ENCODE results near the gene EFCAB9.

The EFCAB9 gene
- long read RNA-seq, partial matches to known transcripts: 1 of 5 reads
- long read RNA-seq, other reads (novel, unspliced or antisense): 4 of 5 reads

DNA sequence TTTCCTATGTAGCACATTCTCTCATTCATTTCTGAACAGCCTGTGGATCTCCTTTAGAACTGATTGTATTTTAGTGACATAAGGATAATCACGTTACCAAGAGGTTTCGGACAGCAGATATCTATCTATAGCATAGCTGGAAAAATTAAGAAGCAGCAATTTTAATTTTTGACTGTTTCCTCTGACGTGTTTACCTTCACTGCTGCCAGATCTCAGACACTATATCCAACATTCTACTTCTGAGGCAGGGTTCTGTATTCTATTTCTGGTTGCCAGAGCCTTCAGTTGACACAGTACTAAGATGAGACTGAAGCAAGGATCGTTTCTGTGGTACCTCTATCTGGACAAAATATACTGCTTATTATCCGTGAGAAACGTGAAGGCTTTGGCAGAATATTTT is at the start of gene EFCAB9:
Gene EFCAB9, plus strand, starts transcription at position 301 of the 400 bp plus-strand sequence. Its CDS starts 1 bp downstream, at position 302.
- no peak within 1 kb of the TSS for H3K4me3 ChIP-seq (replicated peaks; ENCODE audit: insufficient read depth, low read length)

GRCh38 chr5:172144291-172144815 is 49.6 kb upstream of the EFCAB9 start:
- no peaks in the 10 kb centered on the region for H3K27me3 ChIP-seq (ENCODE audit: insufficient read depth, poor library complexity, severe bottlenecking)
- H3K4me3 ChIP-seq (replicated peaks; ENCODE audit: insufficient read depth, low read length): no peak overlapping the region
- H3K27ac ChIP-seq (replicated peaks): no peak overlapping the region
- DNase-seq (ENCODE audit: low read depth in 1 of 2, low spot score in 1 of 2): no peak
- TF ChIP-seq SPI1 (IDR thresholded peaks at IDR 0.05; ENCODE audit: borderline replicate concordance, low read depth) (no peak), POLR2AphosphoS5 (IDR thresholded peaks at IDR 0.05; ENCODE audit: low read depth) (no peak), GABPA (IDR thresholded peaks at IDR 0.05; ENCODE audit: low read depth) (no peak)
- TF ChIP-seq, protein P1, sequence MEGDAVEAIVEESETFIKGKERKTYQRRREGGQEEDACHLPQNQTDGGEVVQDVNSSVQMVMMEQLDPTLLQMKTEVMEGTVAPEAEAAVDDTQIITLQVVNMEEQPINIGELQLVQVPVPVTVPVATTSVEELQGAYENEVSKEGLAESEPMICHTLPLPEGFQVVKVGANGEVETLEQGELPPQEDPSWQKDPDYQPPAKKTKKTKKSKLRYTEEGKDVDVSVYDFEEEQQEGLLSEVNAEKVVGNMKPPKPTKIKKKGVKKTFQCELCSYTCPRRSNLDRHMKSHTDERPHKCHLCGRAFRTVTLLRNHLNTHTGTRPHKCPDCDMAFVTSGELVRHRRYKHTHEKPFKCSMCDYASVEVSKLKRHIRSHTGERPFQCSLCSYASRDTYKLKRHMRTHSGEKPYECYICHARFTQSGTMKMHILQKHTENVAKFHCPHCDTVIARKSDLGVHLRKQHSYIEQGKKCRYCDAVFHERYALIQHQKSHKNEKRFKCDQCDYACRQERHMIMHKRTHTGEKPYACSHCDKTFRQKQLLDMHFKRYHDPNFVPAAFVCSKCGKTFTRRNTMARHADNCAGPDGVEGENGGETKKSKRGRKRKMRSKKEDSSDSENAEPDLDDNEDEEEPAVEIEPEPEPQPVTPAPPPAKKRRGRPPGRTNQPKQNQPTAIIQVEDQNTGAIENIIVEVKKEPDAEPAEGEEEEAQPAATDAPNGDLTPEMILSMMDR (IDR thresholded peaks at IDR 0.05; ENCODE audit: insufficient read depth, low read length): no peak
- TF ChIP-seq, protein P2, sequence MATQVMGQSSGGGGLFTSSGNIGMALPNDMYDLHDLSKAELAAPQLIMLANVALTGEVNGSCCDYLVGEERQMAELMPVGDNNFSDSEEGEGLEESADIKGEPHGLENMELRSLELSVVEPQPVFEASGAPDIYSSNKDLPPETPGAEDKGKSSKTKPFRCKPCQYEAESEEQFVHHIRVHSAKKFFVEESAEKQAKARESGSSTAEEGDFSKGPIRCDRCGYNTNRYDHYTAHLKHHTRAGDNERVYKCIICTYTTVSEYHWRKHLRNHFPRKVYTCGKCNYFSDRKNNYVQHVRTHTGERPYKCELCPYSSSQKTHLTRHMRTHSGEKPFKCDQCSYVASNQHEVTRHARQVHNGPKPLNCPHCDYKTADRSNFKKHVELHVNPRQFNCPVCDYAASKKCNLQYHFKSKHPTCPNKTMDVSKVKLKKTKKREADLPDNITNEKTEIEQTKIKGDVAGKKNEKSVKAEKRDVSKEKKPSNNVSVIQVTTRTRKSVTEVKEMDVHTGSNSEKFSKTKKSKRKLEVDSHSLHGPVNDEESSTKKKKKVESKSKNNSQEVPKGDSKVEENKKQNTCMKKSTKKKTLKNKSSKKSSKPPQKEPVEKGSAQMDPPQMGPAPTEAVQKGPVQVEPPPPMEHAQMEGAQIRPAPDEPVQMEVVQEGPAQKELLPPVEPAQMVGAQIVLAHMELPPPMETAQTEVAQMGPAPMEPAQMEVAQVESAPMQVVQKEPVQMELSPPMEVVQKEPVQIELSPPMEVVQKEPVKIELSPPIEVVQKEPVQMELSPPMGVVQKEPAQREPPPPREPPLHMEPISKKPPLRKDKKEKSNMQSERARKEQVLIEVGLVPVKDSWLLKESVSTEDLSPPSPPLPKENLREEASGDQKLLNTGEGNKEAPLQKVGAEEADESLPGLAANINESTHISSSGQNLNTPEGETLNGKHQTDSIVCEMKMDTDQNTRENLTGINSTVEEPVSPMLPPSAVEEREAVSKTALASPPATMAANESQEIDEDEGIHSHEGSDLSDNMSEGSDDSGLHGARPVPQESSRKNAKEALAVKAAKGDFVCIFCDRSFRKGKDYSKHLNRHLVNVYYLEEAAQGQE (IDR thresholded peaks at IDR 0.05; ENCODE audit: insufficient replicate concordance, low read depth): no peak

More for the DNA sequence above, at the start of gene EFCAB9:
- no peak within 1 kb of the TSS for H3K27ac ChIP-seq (replicated peaks)
- TF ChIP-seq, protein P2 (IDR thresholded peaks at IDR 0.05; ENCODE audit: insufficient replicate concordance, low read depth): no peak
- TF ChIP-seq SPI1 (IDR thresholded peaks at IDR 0.05; ENCODE audit: borderline replicate concordance, low read depth) (no peak), GABPA (IDR thresholded peaks at IDR 0.05; ENCODE audit: low read depth) (no peak), POLR2AphosphoS5 (IDR thresholded peaks at IDR 0.05; ENCODE audit: low read depth) (no peak)
- TF ChIP-seq, protein P1 (IDR thresholded peaks at IDR 0.05; ENCODE audit: insufficient read depth, low read length): no peak
- H3K27me3 ChIP-seq (ENCODE audit: insufficient read depth, poor library complexity, severe bottlenecking): no peaks in the 10 kb centered on the region
- no peak for DNase-seq (ENCODE audit: low read depth in 1 of 2, low spot score in 1 of 2)

DNA sequence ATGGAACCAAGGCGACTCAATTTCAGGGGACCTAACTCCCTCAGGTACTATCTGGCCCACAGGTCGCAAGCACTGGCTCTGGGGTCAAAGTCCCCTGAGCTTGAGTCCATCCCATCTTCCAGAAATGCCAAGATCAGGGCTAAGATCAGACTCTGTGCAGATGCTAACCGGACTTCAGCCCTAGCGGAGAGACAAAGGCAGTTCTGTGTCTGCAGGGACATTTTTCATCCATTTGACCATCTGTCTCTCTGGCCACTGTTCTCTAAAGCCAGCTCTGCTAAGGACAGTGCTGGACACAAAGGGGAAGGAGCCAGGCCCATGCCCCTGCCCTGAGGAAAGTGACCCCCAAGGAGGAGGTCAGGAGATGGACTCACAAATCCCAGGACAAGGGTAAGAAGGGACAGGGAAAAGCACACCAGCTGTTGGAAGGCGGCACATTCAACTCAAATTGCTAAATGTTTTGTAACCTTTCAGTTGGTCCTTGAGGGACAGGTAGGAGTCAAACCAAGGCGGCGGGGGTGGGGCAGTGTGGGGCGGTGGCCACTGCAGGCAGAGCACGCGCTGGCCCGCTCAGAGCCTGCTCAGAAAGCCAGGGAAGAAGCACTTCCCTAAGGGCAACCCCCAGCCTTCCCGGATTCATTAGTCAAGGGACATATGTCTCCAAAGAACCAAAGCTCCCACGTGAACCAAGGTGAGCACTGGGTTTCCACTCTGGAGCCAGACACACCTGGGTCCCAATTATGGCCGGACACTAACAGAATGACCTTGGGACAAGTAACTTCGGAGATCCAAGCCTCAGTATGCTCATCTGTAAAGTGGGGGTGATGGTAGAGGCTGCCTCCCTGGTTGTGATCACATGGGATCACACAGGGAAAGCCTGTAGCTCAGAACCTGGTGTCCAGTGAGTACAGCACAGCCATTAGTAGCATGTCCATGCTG is 48.8 kb upstream of the EFCAB9 start:
- DNase-seq (ENCODE audit: low read depth in 1 of 2, low spot score in 1 of 2): no peak
- Histone ChIP-seq H3K4me3 (replicated peaks; ENCODE audit: insufficient read depth, low read length) (no peak overlapping the region), H3K27ac (replicated peaks) (no peak overlapping the region), H3K27me3 (ENCODE audit: insufficient read depth, poor library complexity, severe bottlenecking) (no peaks in the 10 kb centered on the region)
- TF ChIP-seq POLR2AphosphoS5 (IDR thresholded peaks at IDR 0.05; ENCODE audit: low read depth) (no peak), SPI1 (IDR thresholded peaks at IDR 0.05; ENCODE audit: borderline replicate concordance, low read depth) (no peak), GABPA (IDR thresholded peaks at IDR 0.05; ENCODE audit: low read depth) (no peak)
- TF ChIP-seq, protein P2 (IDR thresholded peaks at IDR 0.05; ENCODE audit: insufficient replicate concordance, low read depth): no peak
- TF ChIP-seq, protein P1 (IDR thresholded peaks at IDR 0.05; ENCODE audit: insufficient read depth, low read length): no peak

Data from HL-60 (cell line).